CD8-positive, alpha-beta memory T cell (primary cell): ENCODE measurements around the gene BAZ2A. TPM values are rescaled to one million over a fixed set of nuclear protein-coding genes. Genes with fewer than 3 reads are reported as not detected.

Source experiments
- CTCF ChIA-PET: fragments of 350-600 bp; sonication (Branson Sonifier 250); formaldehyde crosslinking; loops from one replicate; lab custom pipeline; 2021; ENCODE audit warnings: antibody characterized with exemption; lab: Charles Lee
- POLR2A ChIA-PET: fragments of 350-600 bp; sonication (Branson Sonifier 250); formaldehyde crosslinking; loops from one replicate; lab custom pipeline; 2021; ENCODE audit warnings: antibody characterized with exemption; lab: Charles Lee
- DNase-seq, 5 donors: peaks; one replicate each; pipeline versions ENCODE4 v3.0.0 to v3.0.0-alpha.2; 2020 to 2022; ENCODE audit warnings: mixed read lengths in 1 of 5
- H3K27ac ChIP-seq: one replicate; pipeline ENCODE4 v1.7.0; 2013; ENCODE audit warnings: low read depth, mild to moderate bottlenecking, low read length, moderate library complexity
- H3K27me3 ChIP-seq: 2 replicates; pipeline ENCODE4 v1.7.0; 2013; ENCODE audit warnings: low read length, mild to moderate bottlenecking; ENCODE audit not compliant: insufficient read depth, poor library complexity, severe bottlenecking
- H3K36me3 ChIP-seq: 2 replicates; pipeline ENCODE4 v1.7.0; 2013; ENCODE audit warnings: mild to moderate bottlenecking, low read length, moderate library complexity; ENCODE audit not compliant: insufficient read depth
- H3K4me1 ChIP-seq: 2 replicates; pipeline ENCODE4 v1.7.0; 2013; ENCODE audit warnings: mild to moderate bottlenecking, low read length, moderate library complexity; ENCODE audit not compliant: insufficient read depth
- H3K4me3 ChIP-seq: 2 replicates; pipeline ENCODE4 v1.7.0; 2013; ENCODE audit warnings: mild to moderate bottlenecking, low read length
- H3K9me3 ChIP-seq: 2 replicates; pipeline ENCODE4 v1.7.0; 2013; ENCODE audit warnings: mild to moderate bottlenecking, low read length
- H3K27ac Mint-ChIP-seq, 8 donors: one replicate each; pipeline ENCODE4 v1.8.0; 2020 to 2021; ENCODE audit warnings: mixed read lengths in 8 of 8, mild to moderate bottlenecking in 6 of 8, inconsistent platforms in 3 of 8, moderate library complexity in 3 of 8
- H3K27me3 Mint-ChIP-seq, 2 donors: one replicate each; pipeline ENCODE4 v1.8.0; 2020 to 2021; ENCODE audit warnings: mixed read lengths in 2 of 2, mild to moderate bottlenecking in 1 of 2, moderate library complexity in 1 of 2
- H3K36me3 Mint-ChIP-seq, 3 donors: one replicate each; pipeline ENCODE4 v1.8.0; 2020 to 2021; ENCODE audit warnings: mixed read lengths in 3 of 3, inconsistent platforms in 1 of 3, mild to moderate bottlenecking in 1 of 3
- H3K4me1 Mint-ChIP-seq, 3 donors: one replicate each; pipeline ENCODE4 v1.8.0; 2020 to 2021; ENCODE audit warnings: mixed read lengths in 3 of 3, inconsistent platforms in 1 of 3, mild to moderate bottlenecking in 1 of 3
- H3K4me3 Mint-ChIP-seq, 7 donors: one replicate each; pipeline ENCODE4 v1.8.0; 2020 to 2021; ENCODE audit warnings: mixed read lengths in 7 of 7, mild to moderate bottlenecking in 6 of 7, moderate library complexity in 4 of 7, inconsistent platforms in 2 of 7
- H3K9me3 Mint-ChIP-seq, 5 donors: one replicate each; pipeline ENCODE4 v1.8.0; 2020 to 2022; ENCODE audit warnings: mixed read lengths in 5 of 5, mild to moderate bottlenecking in 3 of 5, moderate library complexity in 2 of 5, inconsistent platforms in 1 of 5
- polyA plus RNA-seq: library from polyadenylated mRNA; unstranded; fragments of 300-500 nt; fragmentation: Illumina TruSeq; gene quantifications from one replicate; pipeline ENCODE4 v1.2.3, GENCODE V29; 2021
- total RNA-seq, 2 experiments: library from RNA; stranded (reverse); gene quantifications; one replicate each; pipeline ENCODE4 v1.2.3, GENCODE V29; 2021

Gene BAZ2A
- total and polyA plus RNA-seq, 3 experiments from 2014 or later, result 36.4 to 89.1 (median 87.3) TPM

GRCh38 chr12:56604355-56604754, 25.8 kb downstream of the BAZ2A start:
- no peak overlapping the region for H3K27ac ChIP-seq
- Mint-ChIP-seq H3K36me3 (peaks cover 3 to 90% (median 32%) of the 10 kb centered on the region in 3 donors), H3K27ac (peak overlapping the region in 2 of 8 donors; percentile 31 to 32), H3K4me1 (no peaks in the 10 kb centered on the region), H3K27me3 (no peaks in the 10 kb centered on the region), H3K4me3 (no peak overlapping the region), H3K9me3 (no peaks in the 10 kb centered on the region)
- H3K4me1 ChIP-seq, result no peaks in the 10 kb centered on the region
- H3K27me3 ChIP-seq, result no peaks in the 10 kb centered on the region
- no peak overlapping the region for H3K4me3 ChIP-seq
- peaks cover 76% of the 10 kb centered on the region for H3K36me3 ChIP-seq
- ChIA-PET CTCF (interaction anchor here (0.9 kb wide), 1 partner anchor 8 kb away, joined by 3 read pairs; no protein-coding TSS in a partner anchor), POLR2A (no interaction called here)
- no peaks in the 10 kb centered on the region for H3K9me3 ChIP-seq
- DNase-seq, result no peak

GRCh38 chr12:56602239-56602638, 27.9 kb downstream of the BAZ2A start:
- ChIA-PET POLR2A (interaction anchor here (0.6 to 1.3 kb wide), 2 partner anchors 27 to 34 kb away, joined by 3 to 5 read pairs; no protein-coding TSS in a partner anchor), CTCF (interaction anchor here (0.6 to 3.0 kb wide), 11 partner anchors 8 to 89 kb away, joined by 3 to 21 read pairs (median 4); partner anchors contain the start of gene ATP5F1B)
- no peak for DNase-seq
- Histone ChIP-seq H3K27me3 (no peaks in the 10 kb centered on the region), H3K36me3 (peaks cover 91% of the 10 kb centered on the region), H3K27ac (no peak overlapping the region), H3K4me1 (no peaks in the 10 kb centered on the region), H3K4me3 (no peak overlapping the region), H3K9me3 (no peaks in the 10 kb centered on the region)
- no peaks in the 10 kb centered on the region for H3K4me1 Mint-ChIP-seq
- H3K27ac Mint-ChIP-seq, result peak overlapping the region in 1 of 8 donors; percentile 56
- no peaks in the 10 kb centered on the region for H3K27me3 Mint-ChIP-seq
- H3K9me3 Mint-ChIP-seq, result no peaks in the 10 kb centered on the region
- no peak overlapping the region for H3K4me3 Mint-ChIP-seq
- H3K36me3 Mint-ChIP-seq, result peaks cover 3 to 98% (median 38%) of the 10 kb centered on the region in 3 donors

- DNase-seq, result peak in 3 of 5 donors; percentile 6 to 32 (median 12)
- H3K4me3 ChIP-seq, result no peak overlapping the region
- Mint-ChIP-seq H3K27me3 (no peaks in the 10 kb centered on the region), H3K9me3 (no peaks in the 10 kb centered on the region), H3K27ac (no peak overlapping the region), H3K4me3 (no peak overlapping the region), H3K4me1 (no peaks in the 10 kb centered on the region), H3K36me3 (peaks cover 3 to 97% (median 36%) of the 10 kb centered on the region in 3 donors)
- no peak overlapping the region for H3K27ac ChIP-seq
- no peaks in the 10 kb centered on the region for H3K27me3 ChIP-seq
- POLR2A ChIA-PET, result interaction anchor here (0.6 to 1.3 kb wide), 2 partner anchors 27 to 35 kb away, joined by 3 to 5 read pairs; no protein-coding TSS in a partner anchor
- H3K9me3 ChIP-seq, result no peaks in the 10 kb centered on the region
- CTCF ChIA-PET, result interaction anchor here (1.0 to 3.0 kb wide), 10 partner anchors 11 to 45 kb away, joined by 3 to 21 read pairs (median 4); partner anchors contain the start of gene ATP5F1B
- peaks cover 90% of the 10 kb centered on the region for H3K36me3 ChIP-seq
- H3K4me1 ChIP-seq, result no peaks in the 10 kb centered on the region
Observed at GRCh38 chr12:56601503-56601902, 28.6 kb downstream of the BAZ2A start.

- no peaks in the 10 kb centered on the region for H3K4me1 Mint-ChIP-seq
- ChIA-PET CTCF (interaction anchor here (1.0 to 3.0 kb wide), 10 partner anchors 11 to 87 kb away, joined by 3 to 21 read pairs (median 6); partner anchors contain the start of gene ATP5F1B), POLR2A (no interaction called here)
- no peaks in the 10 kb centered on the region for H3K9me3 Mint-ChIP-seq
- Histone ChIP-seq H3K4me1 (no peaks in the 10 kb centered on the region), H3K4me3 (no peak overlapping the region), H3K27me3 (no peaks in the 10 kb centered on the region), H3K9me3 (no peaks in the 10 kb centered on the region), H3K27ac (no peak overlapping the region), H3K36me3 (peaks cover 83% of the 10 kb centered on the region)
- no peak for DNase-seq
- peak overlapping the region in 1 of 8 donors; percentile 35 for H3K27ac Mint-ChIP-seq
- H3K4me3 Mint-ChIP-seq, result no peak overlapping the region
- no peaks in the 10 kb centered on the region for H3K27me3 Mint-ChIP-seq
- H3K36me3 Mint-ChIP-seq, result peaks cover 3 to 95% (median 29%) of the 10 kb centered on the region in 3 donors
Observed at GRCh38 chr12:56600753-56601152, 29.4 kb downstream of the BAZ2A start.

GRCh38 chr12:56599797-56600196, 30.3 kb downstream of the BAZ2A start:
- Mint-ChIP-seq H3K36me3 (peaks cover 3 to 92% (median 26%) of the 10 kb centered on the region in 3 donors), H3K27me3 (no peaks in the 10 kb centered on the region), H3K4me3 (no peak overlapping the region), H3K27ac (peak overlapping the region in 1 of 8 donors; percentile 36), H3K4me1 (no peaks in the 10 kb centered on the region), H3K9me3 (no peaks in the 10 kb centered on the region)
- no peak overlapping the region for H3K4me3 ChIP-seq
- POLR2A ChIA-PET, result no interaction called here
- H3K9me3 ChIP-seq, result no peaks in the 10 kb centered on the region
- CTCF ChIA-PET, result interaction anchor here (1.6 kb wide), 1 partner anchor 37 kb away, joined by 6 read pairs; no protein-coding TSS in a partner anchor
- no peak for DNase-seq
- no peak overlapping the region for H3K27ac ChIP-seq
- no peaks in the 10 kb centered on the region for H3K27me3 ChIP-seq
- peaks cover 75% of the 10 kb centered on the region for H3K36me3 ChIP-seq
- no peaks in the 10 kb centered on the region for H3K4me1 ChIP-seq

- ChIA-PET CTCF (interaction anchor here (1.6 kb wide), 1 partner anchor 38 kb away, joined by 6 read pairs; no protein-coding TSS in a partner anchor), POLR2A (no interaction called here)
- Histone ChIP-seq H3K27ac (no peak overlapping the region), H3K9me3 (no peaks in the 10 kb centered on the region), H3K27me3 (no peaks in the 10 kb centered on the region), H3K4me3 (no peak overlapping the region), H3K36me3 (peaks cover 69% of the 10 kb centered on the region), H3K4me1 (no peaks in the 10 kb centered on the region)
- H3K36me3 Mint-ChIP-seq, result peaks cover 3 to 85% (median 24%) of the 10 kb centered on the region in 3 donors
- no peak overlapping the region for H3K27ac Mint-ChIP-seq
- peaks cover 0 to 3% (median under 1%) of the 10 kb centered on the region in 3 donors for H3K4me1 Mint-ChIP-seq
- H3K9me3 Mint-ChIP-seq, result no peaks in the 10 kb centered on the region
- no peaks in the 10 kb centered on the region for H3K27me3 Mint-ChIP-seq
- no peak for DNase-seq
- no peak overlapping the region for H3K4me3 Mint-ChIP-seq
Observed at GRCh38 chr12:56599041-56599440, 31.1 kb downstream of the BAZ2A start.

GRCh38 chr12:56596815-56597214, 33.3 kb downstream of the BAZ2A start:
- peaks cover 48% of the 10 kb centered on the region for H3K36me3 ChIP-seq

More at GRCh38 chr12:56596815-56597214, 33.3 kb downstream of the BAZ2A start:
- no peaks in the 10 kb centered on the region for H3K4me1 ChIP-seq
- peak overlapping the region in 3 of 8 donors; percentile 20 to 58 (median 29) for H3K27ac Mint-ChIP-seq
- CTCF ChIA-PET, result interaction anchor here (1.1 kb wide), 1 partner anchor 32 kb away, joined by 10 read pairs; no protein-coding TSS in a partner anchor
- peaks cover 0 to 3% (median 2%) of the 10 kb centered on the region in 3 donors for H3K4me1 Mint-ChIP-seq
- POLR2A ChIA-PET, result interaction anchor here (0.6 kb wide), 1 partner anchor 29 kb away, joined by 3 read pairs; no protein-coding TSS in a partner anchor
- H3K4me3 ChIP-seq, result no peak overlapping the region
- H3K4me3 Mint-ChIP-seq, result no peak overlapping the region
- peaks cover 0 to 62% (median 13%) of the 10 kb centered on the region in 3 donors for H3K36me3 Mint-ChIP-seq
- H3K27me3 Mint-ChIP-seq, result no peaks in the 10 kb centered on the region
- no peaks in the 10 kb centered on the region for H3K9me3 Mint-ChIP-seq
- no peak overlapping the region for H3K27ac ChIP-seq
- no peak for DNase-seq
- no peaks in the 10 kb centered on the region for H3K9me3 ChIP-seq
- no peaks in the 10 kb centered on the region for H3K27me3 ChIP-seq
